HCT116 (cell line): ENCODE results near the gene NLRP4. TPM values are rescaled to one million over a fixed set of nuclear protein-coding genes. Genes with fewer than 3 reads are reported as not detected.

Experiments used
- ATAC-seq: fragments of 200-7000 bp; cut with Tn5 transposase; 2 replicates; pipeline ENCODE4 v1.9.1; 2020; ENCODE audit warnings: mild to moderate bottlenecking, moderate library complexity
- BruUV-seq: library from RNA; stranded (reverse); fragments of 400-500 nt; replicated peaks from 2 replicates; lab custom pipeline; 2021; lab: Mats Ljungman, UMichigan
- CTCF ChIA-PET: fragments of 300-600 bp; sonication (Branson Sonifier 250); formaldehyde crosslinking; loops from one replicate; lab custom pipeline; 2021; ENCODE audit warnings: antibody characterized with exemption; lab: Charles Lee
- POLR2A ChIA-PET: fragments of 300-600, 350-600 bp; sonication (Branson Sonifier 250); formaldehyde crosslinking; loops from one replicate; lab custom pipeline; 2021; ENCODE audit warnings: antibody characterized with exemption; lab: Charles Lee
- RAD21 ChIA-PET, 2 experiments: fragments of 300-600 bp; sonication (Branson Sonifier 250); formaldehyde crosslinking; loops; one replicate each; lab custom pipeline; 2023; ENCODE audit warnings: low total read pairs in 2 of 2; ENCODE audit not compliant: uncharacterized antibody in 2 of 2, unreplicated experiment in 2 of 2, low non-redundant PET in 1 of 2; lab: Charles Lee
- DNase-seq: peaks from one replicate; pipeline ENCODE4 v3.0.0-alpha.2; 2010; ENCODE audit warnings: low read depth, low spot score
- H2AFZ ChIP-seq: fragments of 200-600 bp; shearing (Covaris generic), sonication (generic); 2 replicates; pipeline ENCODE4 v1.6.1; 2017; ENCODE audit warnings: low read depth, mixed run types, mixed read lengths, antibody characterized with exemption, low read length; ENCODE audit not compliant: poor library complexity, severe bottlenecking
- H3K27ac ChIP-seq: 2 replicates; pipeline ENCODE4 v1.5.1; 2012; ENCODE audit warnings: low read depth, low read length
- H3K27me3 ChIP-seq: fragments of 200-600 bp; sonication (generic); 2 replicates; pipeline ENCODE4 v1.6.1; 2016; ENCODE audit warnings: mixed run types, low read length, mixed read lengths; ENCODE audit not compliant: insufficient read depth
- H3K36me3 ChIP-seq, 2 experiments: fragments of 200-500 bp in 1 of 2; fragments of 200-600 bp in 1 of 2; sonication (Bioruptor generic) in 1 of 2; sonication (generic) in 1 of 2; 2 replicates each; pipeline versions ENCODE4 v1.5.1 to v1.6.1; 2014 to 2016; ENCODE audit warnings: low read length in 2 of 2, inconsistent platforms in 1 of 2, mixed read lengths in 1 of 2, mixed run types in 1 of 2; ENCODE audit not compliant: insufficient read depth in 2 of 2, control insufficient read depth in 1 of 2
- H3K4me1 ChIP-seq, 2 experiments: fragments of 200-600 bp in 1 of 2; sonication (generic) in 1 of 2; 2 replicates each; pipeline versions ENCODE4 v1.5.1 to v1.6.1; 2012 to 2017; ENCODE audit warnings: low read length in 2 of 2, inconsistent platforms in 1 of 2, mild to moderate bottlenecking in 1 of 2, mixed read lengths in 1 of 2, mixed run types in 1 of 2, moderate library complexity in 1 of 2; ENCODE audit not compliant: insufficient read depth in 2 of 2, control insufficient read depth in 1 of 2
- H3K4me2 ChIP-seq: fragments of 200-600 bp; sonication (generic); 2 replicates; pipeline ENCODE4 v1.6.1; 2017; ENCODE audit warnings: mixed run types, low read length, mixed read lengths
- H3K4me3 ChIP-seq, 2 experiments: fragments of 200-600 bp in 1 of 2; sonication (generic) in 1 of 2; replicated peaks in 1 of 2; 2 replicates each; pipeline ENCODE4 v1.5.1; 2011 to 2016; ENCODE audit warnings: low read length in 2 of 2, control low read depth in 1 of 2, low read depth in 1 of 2, mild to moderate bottlenecking in 1 of 2, mixed read lengths in 1 of 2, mixed run types in 1 of 2
- H3K79me2 ChIP-seq: fragments of 200-600 bp; sonication (generic); 2 replicates; pipeline ENCODE4 v1.6.1; 2017; ENCODE audit warnings: mild to moderate bottlenecking, mixed run types, low read length, moderate library complexity, mixed read lengths; ENCODE audit not compliant: insufficient read depth
- H3K9ac ChIP-seq: fragments of 200-600 bp; sonication (generic); 2 replicates; pipeline ENCODE4 v1.6.1; 2016; ENCODE audit warnings: low read length, mixed read lengths
- H3K9me2 ChIP-seq: fragments of 200-600 bp; sonication (generic), shearing (Covaris generic); 2 replicates; pipeline ENCODE4 v1.6.1; 2017; ENCODE audit warnings: mixed run types, mild to moderate bottlenecking, moderate library complexity; ENCODE audit not compliant: insufficient read depth
- H3K9me3 ChIP-seq, 2 experiments: fragments of 200-500 bp in 1 of 2; fragments of 200-600 bp in 1 of 2; sonication (Bioruptor generic) in 1 of 2; sonication (generic) in 1 of 2; 2 replicates each; pipeline ENCODE4 v1.6.1; 2014 to 2017; ENCODE audit warnings: low read length in 2 of 2, mixed read lengths in 2 of 2, inconsistent platforms in 1 of 2, low read depth in 1 of 2, mild to moderate bottlenecking in 1 of 2, mixed run types in 1 of 2, moderate library complexity in 1 of 2; ENCODE audit not compliant: control insufficient read depth in 1 of 2, insufficient read depth in 1 of 2
- H4K20me1 ChIP-seq: fragments of 200-600 bp; sonication (generic), shearing (Covaris generic); 2 replicates; pipeline ENCODE4 v1.6.1; 2017; ENCODE audit warnings: mixed run types, mild to moderate bottlenecking, moderate library complexity; ENCODE audit not compliant: insufficient read depth
- ATF3 ChIP-seq: IDR thresholded peaks from 2 replicates; pipeline ENCODE4 v1.6.1; 2012
- CBX3 ChIP-seq: IDR thresholded peaks from 2 replicates; pipeline ENCODE4 v1.6.1; 2012; ENCODE audit warnings: low read depth
- CEBPB ChIP-seq: IDR thresholded peaks from 2 replicates; pipeline ENCODE4 v1.6.1; 2012; ENCODE audit warnings: low read depth
- EGR1 ChIP-seq: IDR thresholded peaks from 2 replicates; pipeline ENCODE4 v1.6.1; 2012; ENCODE audit warnings: low read depth
- EZH2phosphoT487 ChIP-seq: fragments of 200-600 bp; IDR thresholded peaks from 2 replicates; pipeline ENCODE4 v1.6.1; 2018; ENCODE audit warnings: antibody characterized with exemption, borderline replicate concordance
- MAX ChIP-seq: IDR thresholded peaks from 2 replicates; pipeline ENCODE4 v1.6.1; 2012
- POLR2A ChIP-seq: IDR thresholded peaks from 2 replicates; pipeline ENCODE4 v1.7.0; 2011; ENCODE audit warnings: borderline replicate concordance; ENCODE audit not compliant: insufficient read depth, insufficient read length; ENCODE audit errors: extremely low read depth
- REST ChIP-seq: IDR thresholded peaks from 2 replicates; pipeline ENCODE4 v1.6.1; 2012; ENCODE audit warnings: low read depth
- SIN3A ChIP-seq: IDR thresholded peaks from 2 replicates; pipeline ENCODE4 v1.6.1; 2012; ENCODE audit warnings: low read depth
- SP1 ChIP-seq: IDR thresholded peaks from 2 replicates; pipeline ENCODE4 v1.6.1; 2012; ENCODE audit warnings: low read depth
- YY1 ChIP-seq: IDR thresholded peaks from 2 replicates; pipeline ENCODE4 v1.6.1; 2011; ENCODE audit warnings: low read length, low read depth, moderate library complexity, mild to moderate bottlenecking; ENCODE audit not compliant: insufficient replicate concordance; ENCODE audit errors: extremely low read depth
- ZNF274 ChIP-seq: fragments of 200-500 bp; sonication (Bioruptor generic); IDR thresholded peaks from 2 replicates; pipeline ENCODE4 v1.6.1; 2014; ENCODE audit warnings: mild to moderate bottlenecking, low read depth, low read length, inconsistent platforms
- intact Hi-C: fragments of 100-400 bp; cut with micrococcal nuclease; formaldehyde crosslinking; loops from 2 replicates; pipeline ENCODE4 v1.10.0; 2022
- total RNA-seq: library from RNA; stranded (reverse); gene quantifications from one replicate; pipeline ENCODE4 v1.2.1, GENCODE V29; 2021; ENCODE audit not compliant: unreplicated experiment

NLRP4 gene
- total RNA-seq, 1 experiment from 2014 or later, result 0.52 TPM

GRCh38 chr19:55832676-55833075 lies 3.7 kb upstream of the NLRP4 start (continued):
- TF ChIP-seq CEBPB (no peak), ATF3 (no peak), MAX (no peak), EGR1 (no peak)
- TF ChIP-seq, all 23 proteins: peak for 0

- Histone ChIP-seq H2AFZ (no peak overlapping the region), H3K4me3 (no peak overlapping the region), H3K9me3 (no peaks in the 10 kb centered on the region), H3K79me2 (no peaks in the 10 kb centered on the region), H3K9me2 (no peaks in the 10 kb centered on the region), H3K27me3 (no peaks in the 10 kb centered on the region), H4K20me1 (no peaks in the 10 kb centered on the region), H3K27ac (no peak overlapping the region), H3K36me3 (no peaks in the 10 kb centered on the region), H3K9ac (no peak overlapping the region), H3K4me2 (no peak overlapping the region), H3K4me1 (no peaks in the 10 kb centered on the region)
- BruUV-seq, result no TSS peak
- DNase-seq (no peak), ATAC-seq (no peak)
- RAD21 ChIA-PET, result no interaction called here
- POLR2A ChIA-PET, result no interaction called here
- intact Hi-C loops, result no loop called here
- TF ChIP-seq EGR1, result no peak
- no peak for TF ChIP-seq POLR2A
- no peak for TF ChIP-seq SP1
- TF ChIP-seq SIN3A, result no peak
- no peak for TF ChIP-seq YY1
- no peak for TF ChIP-seq MAX
- TF ChIP-seq ZNF274, result no peak
- TF ChIP-seq REST, result no peak
- no peak for TF ChIP-seq CBX3
- no peak for TF ChIP-seq EZH2phosphoT487
- CTCF ChIA-PET, result no interaction called here
Observed at GRCh38 chr19:55838251-55838650, 1.9 kb downstream of the NLRP4 start.
